ENCODE results near the gene DMC1. TPM values are rescaled to one million over a fixed set of nuclear protein-coding genes. Genes with fewer than 3 reads are reported as not detected.

DMC1 gene
- total RNA-seq, 1 donor: 2.2 TPM

GRCh38 chr22:38569181-38569971 lies 607 bp downstream of the DMC1 start:
- DNase-seq (ENCODE audit: low read depth in 2 of 3, low spot score in 2 of 3): peak in 1 of 3 donors; percentile 16

GRCh38 chr22:38567531-38568285 lies 2.3 kb downstream of the DMC1 start:
- no peak for DNase-seq (ENCODE audit: low read depth in 2 of 3, low spot score in 2 of 3)

GRCh38 chr22:38566726-38567504 lies 3.1 kb downstream of the DMC1 start:
- DNase-seq (ENCODE audit: low read depth in 2 of 3, low spot score in 2 of 3): no peak

- no peak for DNase-seq (ENCODE audit: low read depth in 2 of 3, low spot score in 2 of 3)
These were observed 4.5 kb downstream of the DMC1 start for GRCh38 chr22:38565441-38565840.

GRCh38 chr22:38564669-38565068 lies 5.3 kb downstream of the DMC1 start:
- DNase-seq (ENCODE audit: low read depth in 2 of 3, low spot score in 2 of 3): no peak

GRCh38 chr22:38554281-38554680 lies 15.7 kb downstream of the DMC1 start:
- no peak for DNase-seq (ENCODE audit: low read depth in 2 of 3, low spot score in 2 of 3)

- no peak for DNase-seq (ENCODE audit: low read depth in 2 of 3, low spot score in 2 of 3)
These were observed 20.7 kb downstream of the DMC1 start for GRCh38 chr22:38549101-38549894.

GRCh38 chr22:38540701-38541100 lies 29.3 kb downstream of the DMC1 start:
- DNase-seq (ENCODE audit: low read depth in 2 of 3, low spot score in 2 of 3): no peak

- peak in 1 of 3 donors; percentile 30 for DNase-seq (ENCODE audit: low read depth in 2 of 3, low spot score in 2 of 3)
These were observed 38.6 kb downstream of the DMC1 start for GRCh38 chr22:38531251-38531938.

- DNase-seq (ENCODE audit: low read depth in 2 of 3, low spot score in 2 of 3): peak in 1 of 3 donors; percentile 15
These were observed 45.6 kb downstream of the DMC1 start for GRCh38 chr22:38524429-38524828.

GRCh38 chr22:38523479-38523878 lies 46.5 kb downstream of the DMC1 start:
- no peak for DNase-seq (ENCODE audit: low read depth in 2 of 3, low spot score in 2 of 3)

GRCh38 chr22:38523029-38523428 lies 47.0 kb downstream of the DMC1 start:
- DNase-seq (ENCODE audit: low read depth in 2 of 3, low spot score in 2 of 3): no peak

GRCh38 chr22:38519453-38520250 lies 50.3 kb downstream of the DMC1 start:
- DNase-seq (ENCODE audit: low read depth in 2 of 3, low spot score in 2 of 3): no peak

GRCh38 chr22:38518620-38519019 lies 51.4 kb downstream of the DMC1 start:
- no peak for DNase-seq (ENCODE audit: low read depth in 2 of 3, low spot score in 2 of 3)

GRCh38 chr22:38513063-38513462 lies 56.9 kb downstream of the DMC1 start:
- DNase-seq (ENCODE audit: low read depth in 2 of 3, low spot score in 2 of 3): peak in 2 of 3 donors; percentile 45 to 56

GRCh38 chr22:38510416-38510970 lies 59.5 kb downstream of the DMC1 start:
- peak in 2 of 3 donors; percentile 38 to 52 for DNase-seq (ENCODE audit: low read depth in 2 of 3, low spot score in 2 of 3)

- peak; percentile 97 to 100 (median 99) for DNase-seq (ENCODE audit: low read depth in 2 of 3, low spot score in 2 of 3)
These were observed 63.6 kb downstream of the DMC1 start, which contains the start of gene DDX17 for GRCh38 chr22:38506118-38506962. DDX17 (minus strand) TSS chr22:38506311.
